Immature natural killer cell (primary cell): Measurements from ENCODE around the gene XAGE2. TPM values are rescaled to one million over a fixed set of nuclear protein-coding genes. Genes with fewer than 3 reads are reported as not detected.
"Not testable (repeated sequence)": the region's sequence is repeated elsewhere in the genome, so short reads cannot be mapped to it uniquely, and the experiment has no call there.

ENCODE experiments used
- DNase-seq, 3 donors: peaks; one replicate each; pipeline ENCODE4 v3.0.0; 2022; ENCODE audit warnings: mixed read lengths in 1 of 3
- H3K27ac Mint-ChIP-seq, 6 donors: one replicate each; pipeline ENCODE4 v1.8.0; 2020; ENCODE audit warnings: mixed read lengths in 6 of 6, mild to moderate bottlenecking in 5 of 6, inconsistent platforms in 4 of 6, moderate library complexity in 3 of 6
- H3K27me3 Mint-ChIP-seq, 3 donors: one replicate each; pipeline ENCODE4 v1.8.0; 2020 to 2021; ENCODE audit warnings: low read depth in 3 of 3, mild to moderate bottlenecking in 3 of 3, mixed read lengths in 3 of 3, moderate library complexity in 3 of 3, inconsistent platforms in 1 of 3
- H3K36me3 Mint-ChIP-seq, 3 donors: one replicate each; pipeline ENCODE4 v1.8.0; 2020; ENCODE audit warnings: mixed read lengths in 3 of 3, inconsistent platforms in 2 of 3, mild to moderate bottlenecking in 2 of 3
- H3K4me1 Mint-ChIP-seq, 2 donors: one replicate each; pipeline ENCODE4 v1.8.0; 2020; ENCODE audit warnings: inconsistent platforms in 2 of 2, mild to moderate bottlenecking in 2 of 2, mixed read lengths in 2 of 2, moderate library complexity in 1 of 2
- H3K4me3 Mint-ChIP-seq, 5 donors: one replicate each; pipeline ENCODE4 v1.8.0; 2020; ENCODE audit warnings: mild to moderate bottlenecking in 5 of 5, mixed read lengths in 5 of 5, inconsistent platforms in 3 of 5, moderate library complexity in 3 of 5
- H3K9me3 Mint-ChIP-seq, 6 donors: one replicate each; pipeline ENCODE4 v1.8.0; 2020; ENCODE audit warnings: mild to moderate bottlenecking in 6 of 6, mixed read lengths in 6 of 6, inconsistent platforms in 4 of 6, moderate library complexity in 3 of 6
- polyA plus RNA-seq, 3 donors: library from polyadenylated mRNA; unstranded; fragments of 300-500 nt; fragmentation: Illumina TruSeq; gene quantifications; one replicate each; pipeline ENCODE4 v1.2.3, GENCODE V29; 2021

The XAGE2 gene, protein sequence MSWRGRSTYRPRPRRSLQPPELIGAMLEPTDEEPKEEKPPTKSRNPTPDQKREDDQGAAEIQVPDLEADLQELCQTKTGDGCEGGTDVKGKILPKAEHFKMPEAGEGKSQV
- not detected for polyA plus RNA-seq

- no peak within 1 kb of the TSS for H3K27ac Mint-ChIP-seq
- peaks cover 3 to 7% (median 5%) of the 10 kb centered on the region in 3 donors for H3K27me3 Mint-ChIP-seq
- no peaks in the 10 kb centered on the region for H3K9me3 Mint-ChIP-seq
- H3K4me3 Mint-ChIP-seq = no peak within 1 kb of the TSS
- no peak for DNase-seq
- no peaks in the 10 kb centered on the region for H3K36me3 Mint-ChIP-seq
- H3K4me1 Mint-ChIP-seq = no peaks in the 10 kb centered on the region
Measured at GRCh38 chrX:52368368-52369055, at the start of gene XAGE2. TSS of gene XAGE2 (plus strand) at chrX:52369021. CDS start at chrX:52370015, 994 bp downstream.

GRCh38 chrX:52337410-52337809, 31.4 kb upstream of the XAGE2 start:
- peaks cover 2 to 11% (median 7%) of the 10 kb centered on the region in 3 donors for H3K27me3 Mint-ChIP-seq
- no peak overlapping the region for H3K27ac Mint-ChIP-seq
- no peak for DNase-seq
- H3K9me3 Mint-ChIP-seq = peaks cover 0 to 5% (median 0%) of the 10 kb centered on the region in 6 donors
- H3K36me3 Mint-ChIP-seq = no peaks in the 10 kb centered on the region
- H3K4me1 Mint-ChIP-seq = no peaks in the 10 kb centered on the region
- H3K4me3 Mint-ChIP-seq = no peak overlapping the region

DNA sequence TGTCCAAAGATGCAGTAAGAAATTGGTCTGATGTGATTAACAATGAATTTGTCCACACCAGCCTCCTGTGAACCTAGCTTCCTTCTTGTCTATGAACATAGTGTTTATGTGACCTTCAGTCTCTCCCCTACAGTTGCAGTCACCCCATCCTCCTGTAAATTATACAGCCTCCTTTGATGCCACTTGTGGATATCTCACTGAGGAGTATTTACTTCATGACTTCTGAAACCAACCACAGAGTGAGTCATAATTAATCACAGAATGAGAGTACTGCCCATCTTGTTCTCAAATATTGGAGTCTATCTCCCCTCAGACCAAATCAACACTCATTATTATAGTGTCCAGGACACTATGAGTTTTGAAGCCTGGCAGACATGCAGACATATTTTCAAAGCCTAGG, 27.3 kb upstream of the XAGE2 start:
- no peak for DNase-seq
- H3K27me3 Mint-ChIP-seq = peaks cover 2 to 7% (median 6%) of the 10 kb centered on the region in 3 donors
- no peaks in the 10 kb centered on the region for H3K4me1 Mint-ChIP-seq
- H3K36me3 Mint-ChIP-seq = no peaks in the 10 kb centered on the region
- H3K9me3 Mint-ChIP-seq = no peaks in the 10 kb centered on the region
- H3K27ac Mint-ChIP-seq = no peak overlapping the region
- H3K4me3 Mint-ChIP-seq = no peak overlapping the region

DNA sequence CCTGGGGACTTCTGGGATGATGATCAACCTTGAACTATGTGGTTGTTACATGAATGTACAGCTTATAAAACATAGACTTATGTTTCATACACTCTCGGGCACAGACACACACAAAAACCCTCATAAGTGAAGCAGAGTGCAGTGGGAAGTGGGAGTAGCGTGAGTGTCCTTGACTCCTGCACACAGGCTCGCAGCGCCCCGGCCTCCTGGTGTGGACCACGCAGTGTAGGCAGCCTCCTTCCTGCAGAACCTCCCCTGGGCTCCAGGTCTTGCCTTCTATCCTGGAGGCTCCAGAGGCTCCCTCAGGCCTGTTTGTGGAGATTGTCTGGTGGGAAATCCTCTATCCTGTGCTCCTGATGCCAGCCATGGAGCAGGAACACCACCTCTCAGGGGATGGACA, 25.7 kb upstream of the XAGE2 start:
- not testable (repeated sequence) for H3K4me3 Mint-ChIP-seq, H3K27ac Mint-ChIP-seq, H3K4me1 Mint-ChIP-seq, DNase-seq, H3K9me3 Mint-ChIP-seq, H3K27me3 Mint-ChIP-seq, H3K36me3 Mint-ChIP-seq

GRCh38 chrX:52345402-52345801, 23.4 kb upstream of the XAGE2 start:
- H3K9me3 Mint-ChIP-seq, H3K4me1 Mint-ChIP-seq, H3K27me3 Mint-ChIP-seq, H3K4me3 Mint-ChIP-seq, H3K36me3 Mint-ChIP-seq, H3K27ac Mint-ChIP-seq: not testable (repeated sequence)
- DNase-seq = peak in 1 of 3 donors; percentile 5

- no peaks in the 10 kb centered on the region for H3K9me3 Mint-ChIP-seq
- H3K27me3 Mint-ChIP-seq = peaks cover 0 to 7% (median 6%) of the 10 kb centered on the region in 3 donors
- H3K4me1 Mint-ChIP-seq = no peaks in the 10 kb centered on the region
- no peak for DNase-seq
- no peaks in the 10 kb centered on the region for H3K36me3 Mint-ChIP-seq
- H3K27ac Mint-ChIP-seq = no peak overlapping the region
- H3K4me3 Mint-ChIP-seq = no peak overlapping the region
Measured at GRCh38 chrX:52346174-52347165, 22.4 kb upstream of the XAGE2 start.

DNA sequence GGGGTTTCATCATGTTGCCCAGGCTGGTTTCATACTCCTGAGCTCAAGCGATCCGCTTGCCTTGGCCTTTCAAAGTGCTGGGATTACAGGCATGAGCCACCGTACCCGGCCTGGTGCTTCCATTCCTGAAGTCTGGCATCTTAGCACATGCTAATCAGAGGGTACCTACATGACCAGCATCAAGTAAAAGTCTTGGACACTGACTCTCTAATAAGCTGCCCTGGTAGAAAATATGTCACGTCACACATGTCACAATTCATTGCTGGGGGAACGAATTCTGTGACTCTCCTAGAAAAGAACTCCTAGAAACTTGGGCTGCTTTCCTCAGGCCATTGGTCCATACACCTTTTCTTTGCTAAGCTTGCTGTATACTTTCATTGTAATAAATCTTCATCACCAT, 19.1 kb upstream of the XAGE2 start:
- no peak for DNase-seq
- H3K27ac Mint-ChIP-seq = no peak overlapping the region

GRCh38 chrX:52352551-52352950, 16.3 kb upstream of the XAGE2 start:
- DNase-seq = no peak
- Mint-ChIP-seq H3K9me3 (no peaks in the 10 kb centered on the region), H3K4me1 (no peaks in the 10 kb centered on the region), H3K36me3 (no peaks in the 10 kb centered on the region), H3K27me3 (peaks cover 0 to 14% (median 2%) of the 10 kb centered on the region in 3 donors), H3K4me3 (no peak overlapping the region), H3K27ac (no peak overlapping the region)

More for the DNA sequence above, 19.1 kb upstream of the XAGE2 start:
- Mint-ChIP-seq H3K36me3 (no peaks in the 10 kb centered on the region), H3K4me3 (no peak overlapping the region), H3K27me3 (peaks cover 0 to 9% (median 2%) of the 10 kb centered on the region in 3 donors), H3K4me1 (no peaks in the 10 kb centered on the region), H3K9me3 (no peaks in the 10 kb centered on the region)

DNA sequence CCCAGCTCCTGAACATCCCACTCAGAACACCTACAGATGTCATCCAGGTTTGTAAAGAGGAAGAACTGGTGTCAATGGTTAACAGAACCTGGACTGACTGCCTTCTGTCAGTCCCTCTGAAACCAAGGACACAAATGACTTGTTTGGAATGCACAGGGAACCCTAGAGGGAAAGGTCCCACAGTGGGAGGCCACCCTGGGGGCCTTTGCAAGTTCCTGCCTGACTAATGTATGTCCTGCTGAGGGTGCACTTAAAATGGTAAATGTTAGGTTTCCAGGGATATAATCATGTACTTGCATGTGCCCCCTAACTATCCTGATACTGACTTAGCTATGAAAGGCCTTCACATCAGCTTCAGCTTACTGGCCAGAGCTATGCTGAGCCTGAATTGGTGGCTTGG, 15.0 kb upstream of the XAGE2 start:
- H3K4me1 Mint-ChIP-seq = no peaks in the 10 kb centered on the region
- no peak overlapping the region for H3K27ac Mint-ChIP-seq
- no peaks in the 10 kb centered on the region for H3K9me3 Mint-ChIP-seq
- peaks cover 0 to 14% (median 2%) of the 10 kb centered on the region in 3 donors for H3K27me3 Mint-ChIP-seq
- H3K36me3 Mint-ChIP-seq = no peaks in the 10 kb centered on the region
- H3K4me3 Mint-ChIP-seq = no peak overlapping the region
- no peak for DNase-seq

GRCh38 chrX:52355108-52355507, 13.7 kb upstream of the XAGE2 start:
- Mint-ChIP-seq H3K9me3 (no peaks in the 10 kb centered on the region), H3K36me3 (no peaks in the 10 kb centered on the region), H3K27ac (no peak overlapping the region), H3K4me1 (no peaks in the 10 kb centered on the region), H3K27me3 (peaks cover 0 to 17% (median 2%) of the 10 kb centered on the region in 3 donors), H3K4me3 (no peak overlapping the region)
- DNase-seq = no peak

DNA sequence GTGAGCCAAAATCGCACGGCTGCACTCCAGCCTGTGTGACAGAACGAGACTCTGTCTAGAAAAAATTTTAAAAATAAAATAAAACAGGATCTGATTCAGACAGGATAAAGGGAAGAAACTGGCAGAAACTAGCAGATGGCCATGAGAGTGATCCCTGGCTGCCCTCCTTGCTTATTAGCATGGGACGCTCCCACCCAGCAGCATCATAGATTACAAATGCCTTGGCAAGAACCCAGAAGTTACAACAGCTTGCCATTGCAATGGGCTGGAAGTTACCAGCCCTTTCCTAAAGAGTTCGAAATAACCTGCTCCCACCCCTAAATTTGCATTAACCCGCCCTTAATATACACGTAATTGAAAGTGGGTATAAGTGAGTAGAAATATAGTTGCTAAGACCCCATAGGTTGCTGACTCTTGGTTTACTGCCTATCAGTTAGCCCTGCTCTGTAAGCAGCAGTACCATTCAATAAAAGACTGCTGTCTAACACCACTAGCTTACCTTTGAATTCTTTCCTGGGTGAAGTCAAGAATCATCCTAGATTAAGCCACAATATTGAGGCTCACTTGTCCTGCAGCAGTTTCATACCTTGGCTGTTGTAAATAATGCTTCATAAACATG, 9.1 kb upstream of the XAGE2 start:
- H3K27ac Mint-ChIP-seq = no peak overlapping the region
- H3K9me3 Mint-ChIP-seq = no peaks in the 10 kb centered on the region
- DNase-seq = no peak
- no peaks in the 10 kb centered on the region for H3K4me1 Mint-ChIP-seq
- no peaks in the 10 kb centered on the region for H3K36me3 Mint-ChIP-seq
- H3K27me3 Mint-ChIP-seq = peaks cover 1 to 17% (median 7%) of the 10 kb centered on the region in 3 donors
- no peak overlapping the region for H3K4me3 Mint-ChIP-seq

- no peaks in the 10 kb centered on the region for H3K36me3 Mint-ChIP-seq
- peaks cover 3 to 12% (median 7%) of the 10 kb centered on the region in 3 donors for H3K27me3 Mint-ChIP-seq
- no peak overlapping the region for H3K4me3 Mint-ChIP-seq
- no peak overlapping the region for H3K27ac Mint-ChIP-seq
- DNase-seq = no peak
- H3K4me1 Mint-ChIP-seq = no peaks in the 10 kb centered on the region
- H3K9me3 Mint-ChIP-seq = no peaks in the 10 kb centered on the region
Measured at GRCh38 chrX:52361941-52362340, 6.9 kb upstream of the XAGE2 start.

- Mint-ChIP-seq H3K36me3 (no peaks in the 10 kb centered on the region), H3K27me3 (peaks cover 3 to 12% (median 7%) of the 10 kb centered on the region in 3 donors), H3K27ac (no peak overlapping the region), H3K4me1 (no peaks in the 10 kb centered on the region), H3K4me3 (no peak overlapping the region), H3K9me3 (no peaks in the 10 kb centered on the region)
- DNase-seq = no peak
Measured at GRCh38 chrX:52363247-52363883, 5.5 kb upstream of the XAGE2 start.
